ENCODE results near the gene INTS7.

DNA sequence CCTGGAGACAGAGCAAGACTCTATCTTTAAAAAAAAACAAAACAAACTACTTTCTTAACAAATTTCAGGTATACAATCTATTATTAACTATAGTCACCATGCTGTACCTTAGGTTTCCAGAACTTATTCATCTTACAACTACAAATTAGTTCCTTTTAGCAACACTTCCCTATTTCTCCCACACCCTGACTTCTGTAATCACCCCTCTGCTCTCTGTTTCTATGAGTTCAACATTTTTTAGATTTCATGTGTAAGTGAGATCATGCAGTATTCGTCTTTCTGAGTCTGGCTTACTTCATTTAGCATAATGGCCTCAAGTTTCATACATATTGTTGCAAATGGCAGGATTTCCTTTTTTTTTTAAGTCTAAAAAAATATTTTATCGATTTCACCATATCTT lies 126.9 kb downstream of the INTS7 start:
- TF ChIP-seq, protein P1, sequence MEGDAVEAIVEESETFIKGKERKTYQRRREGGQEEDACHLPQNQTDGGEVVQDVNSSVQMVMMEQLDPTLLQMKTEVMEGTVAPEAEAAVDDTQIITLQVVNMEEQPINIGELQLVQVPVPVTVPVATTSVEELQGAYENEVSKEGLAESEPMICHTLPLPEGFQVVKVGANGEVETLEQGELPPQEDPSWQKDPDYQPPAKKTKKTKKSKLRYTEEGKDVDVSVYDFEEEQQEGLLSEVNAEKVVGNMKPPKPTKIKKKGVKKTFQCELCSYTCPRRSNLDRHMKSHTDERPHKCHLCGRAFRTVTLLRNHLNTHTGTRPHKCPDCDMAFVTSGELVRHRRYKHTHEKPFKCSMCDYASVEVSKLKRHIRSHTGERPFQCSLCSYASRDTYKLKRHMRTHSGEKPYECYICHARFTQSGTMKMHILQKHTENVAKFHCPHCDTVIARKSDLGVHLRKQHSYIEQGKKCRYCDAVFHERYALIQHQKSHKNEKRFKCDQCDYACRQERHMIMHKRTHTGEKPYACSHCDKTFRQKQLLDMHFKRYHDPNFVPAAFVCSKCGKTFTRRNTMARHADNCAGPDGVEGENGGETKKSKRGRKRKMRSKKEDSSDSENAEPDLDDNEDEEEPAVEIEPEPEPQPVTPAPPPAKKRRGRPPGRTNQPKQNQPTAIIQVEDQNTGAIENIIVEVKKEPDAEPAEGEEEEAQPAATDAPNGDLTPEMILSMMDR (IDR thresholded peaks at IDR 0.05; ENCODE audit: poor library complexity) = no peak
- no peak for TF ChIP-seq EZH2 (IDR thresholded peaks at IDR 0.05; ENCODE audit: borderline replicate concordance)
- no peak for TF ChIP-seq EZH2phosphoT487 (IDR thresholded peaks at IDR 0.05; ENCODE audit: low read depth, severe bottlenecking, unreplicated experiment)
